Germinal center (tissue), 1 donor: ENCODE results near the gene CHRD.
"Not testable (repeated sequence)": the region's sequence is repeated elsewhere in the genome, so short reads cannot be mapped to it uniquely, and the experiment has no call there.

Experiments used
- DNase-seq: peaks from one replicate; pipeline ENCODE4 v3.0.0; 2012; ENCODE audit warnings: mixed read lengths, low spot score

Gene CHRD

GRCh38 chr3:184417619-184418327 lies 37.9 kb downstream of the CHRD start:
- peak; percentile 84 for DNase-seq

GRCh38 chr3:184419171-184419570 lies 39.3 kb downstream of the CHRD start:
- no peak for DNase-seq

DNA sequence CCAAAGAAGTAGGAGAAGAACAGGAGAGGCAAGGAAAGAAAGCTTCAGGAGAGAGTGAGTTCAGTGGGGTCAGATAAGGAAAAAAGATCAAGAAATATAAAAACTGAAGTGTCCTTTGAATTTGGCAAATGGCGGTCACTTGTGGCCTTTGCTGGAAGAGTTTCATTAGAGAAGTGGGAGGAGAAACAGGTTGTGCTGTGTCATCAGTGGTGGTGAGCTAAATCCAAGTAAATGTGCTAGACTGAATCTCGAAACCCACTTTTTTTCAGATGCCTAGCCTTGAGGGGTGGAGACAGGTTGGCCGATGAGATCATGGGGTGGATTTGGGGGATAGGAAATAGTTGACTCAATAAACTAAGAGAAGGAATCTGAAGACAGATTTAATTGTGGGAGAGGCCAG lies 43.7 kb downstream of the CHRD start:
- no peak for DNase-seq

- no peak for DNase-seq
Measured at GRCh38 chr3:184426691-184427141, 46.9 kb downstream of the CHRD start.

DNA sequence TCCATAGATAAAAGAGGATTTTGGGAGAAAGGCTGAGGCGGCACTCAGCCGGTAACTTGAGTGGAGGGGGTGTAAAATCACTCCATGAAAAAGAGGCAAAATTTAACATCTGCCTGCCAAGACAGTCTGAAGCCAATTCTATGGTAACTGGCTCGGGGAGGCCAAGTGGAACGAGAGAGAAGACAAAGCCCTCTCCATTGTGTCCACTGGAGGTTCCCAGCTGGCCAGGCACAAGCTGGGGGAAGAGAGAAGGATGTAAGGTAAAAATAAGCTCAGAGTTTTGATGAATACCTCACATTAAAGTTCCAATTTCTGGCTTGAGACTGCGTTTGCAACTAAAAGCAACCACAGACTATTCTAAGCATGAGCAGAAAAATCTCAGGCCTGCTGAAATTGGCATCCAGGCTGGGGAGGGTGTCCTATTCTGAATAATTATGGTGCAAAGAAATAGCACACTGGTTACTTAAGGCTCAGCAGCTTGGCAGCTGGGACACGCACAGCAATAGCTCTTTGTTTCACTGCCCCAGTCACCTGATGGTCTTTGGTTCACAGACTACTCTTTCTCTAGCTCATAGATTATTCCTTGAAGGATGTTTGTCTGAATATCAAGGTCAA lies 48.8 kb downstream of the CHRD start:
- DNase-seq = no peak

DNA sequence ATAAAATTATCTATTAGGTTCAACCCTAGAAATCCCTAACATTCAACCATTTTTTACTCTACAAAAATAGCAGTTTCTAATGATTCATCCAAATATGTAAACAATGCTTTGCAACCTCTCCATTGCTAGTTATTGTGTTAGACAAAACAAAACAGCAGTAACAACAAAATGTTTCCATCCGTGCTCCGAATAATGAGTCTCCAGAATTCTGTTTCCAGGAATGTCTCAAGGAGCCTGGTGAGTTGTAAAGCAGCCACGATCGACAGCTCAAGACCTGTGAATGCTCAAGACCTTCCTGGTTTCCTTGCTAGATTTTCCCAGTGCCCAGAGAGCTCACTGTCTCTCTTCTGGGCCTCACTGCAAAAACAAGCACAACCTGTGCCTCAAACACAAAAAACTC lies 49.9 kb downstream of the CHRD start:
- DNase-seq = no peak

DNA sequence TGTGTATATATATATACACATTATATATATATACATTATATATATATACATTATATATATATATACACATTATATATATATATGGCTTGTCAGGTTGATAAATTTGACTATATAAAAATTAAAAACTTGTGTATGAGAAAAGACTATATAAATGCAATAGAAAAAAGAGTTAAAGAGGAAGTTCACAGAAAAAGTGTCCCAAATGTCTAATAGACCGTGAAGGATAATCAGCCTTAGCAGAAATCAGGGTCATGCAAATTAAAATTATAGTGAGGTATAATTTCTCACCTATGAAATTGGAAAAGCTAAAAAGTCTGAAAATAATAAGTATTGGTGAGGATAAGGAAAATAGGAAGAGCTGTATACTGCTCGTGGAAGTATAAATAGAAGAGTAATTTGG lies 51.1 kb downstream of the CHRD start:
- DNase-seq = no peak

- DNase-seq = not testable (repeated sequence)
Measured at GRCh38 chr3:184433178-184433577, 53.3 kb downstream of the CHRD start.

- DNase-seq = no peak
Measured at GRCh38 chr3:184439096-184439495, 59.2 kb downstream of the CHRD start.
